K562 (cell line): ENCODE measurements around the gene FEM1B. TPM values are rescaled to one million over a fixed set of nuclear protein-coding genes. Genes with fewer than 3 reads are reported as not detected.

Source experiments
- ARHGAP35 ChIP-seq: fragments of 450-650 bp; IDR thresholded peaks from 2 replicates; pipeline ENCODE4 v1.6.1; 2018; ENCODE audit not compliant: partially characterized antibody
- ARNT ChIP-seq, 2 experiments: fragments of 450-650 bp; IDR thresholded peaks; 2 replicates each; pipeline ENCODE4 v1.6.1; 2016; ENCODE audit warnings: mild to moderate bottlenecking in 1 of 2
- BMI1 ChIP-seq: fragments of 150-350 bp; IDR thresholded peaks from 2 replicates; pipeline ENCODE4 v1.6.1; 2014; ENCODE audit warnings: low read length
- CBX1 ChIP-seq: sonication (generic); IDR thresholded peaks from 2 replicates; pipeline ENCODE4 v1.6.1; 2016; ENCODE audit warnings: antibody characterized with exemption, low read depth, mild to moderate bottlenecking
- CHAMP1 ChIP-seq: fragments of 450-650 bp; IDR thresholded peaks from 2 replicates; pipeline ENCODE4 v1.6.1; 2016; ENCODE audit warnings: mild to moderate bottlenecking
- E2F5 ChIP-seq: sonication (generic); formaldehyde crosslinking; IDR thresholded peaks from 2 replicates; pipeline ENCODE4 v1.8.0; 2022; ENCODE audit warnings: mild to moderate bottlenecking, missing genetic modification reagents
- ETV5 ChIP-seq: sonication (generic); formaldehyde crosslinking; IDR thresholded peaks from 2 replicates; pipeline ENCODE4 v1.4.0; 2020; ENCODE audit warnings: low read depth, mild to moderate bottlenecking, missing genetic modification reagents
- GABPB1 ChIP-seq: sonication (generic); formaldehyde crosslinking; IDR thresholded peaks from 2 replicates; pipeline ENCODE4 v1.8.0; 2022; ENCODE audit warnings: mild to moderate bottlenecking, missing genetic modification reagents
- KLF10 ChIP-seq: fragments of 250-450 bp; sonication (Bioruptor Pico); IDR thresholded peaks from 2 replicates; pipeline ENCODE4 v1.6.1; 2021; ENCODE audit warnings: matching md5 sums
- L3MBTL2 ChIP-seq: fragments of 450-650 bp; IDR thresholded peaks from 2 replicates; pipeline ENCODE4 v1.6.1; 2016; ENCODE audit warnings: mild to moderate bottlenecking, moderate library complexity
- MED1 ChIP-seq: sonication (generic); formaldehyde crosslinking; IDR thresholded peaks from 2 replicates; pipeline ENCODE4 v1.8.1; 2023; ENCODE audit warnings: missing genetic modification reagents, borderline replicate concordance
- MEF2D ChIP-seq: conservative IDR thresholded peaks from 2 replicates; pipeline ENCODE4 v1.6.1; 2016; ENCODE audit warnings: low read depth, missing genetic modification characterization, missing compliant biosample characterization
- MTA1 ChIP-seq: fragments of 450-650 bp; IDR thresholded peaks from 2 replicates; pipeline ENCODE4 v1.6.1; 2017; ENCODE audit warnings: borderline replicate concordance
- MXI1 ChIP-seq: IDR thresholded peaks from 2 replicates; pipeline ENCODE4 v1.6.1; 2011; ENCODE audit warnings: low read depth, mild to moderate bottlenecking, improper control_type of control experiment, low read length
- NCOA1 ChIP-seq: fragments of 450-650 bp; IDR thresholded peaks from 2 replicates; pipeline ENCODE4 v1.6.1; 2016; ENCODE audit warnings: low read depth
- PBX2 ChIP-seq, 2 experiments: IDR thresholded peaks in 1 of 2; conservative IDR thresholded peaks in 1 of 2; 2 replicates each; pipeline ENCODE4 v1.6.1; 2016; ENCODE audit warnings: low read depth in 2 of 2, mild to moderate bottlenecking in 1 of 2, missing compliant biosample characterization in 1 of 2, missing genetic modification characterization in 1 of 2, moderate library complexity in 1 of 2
- RFX7 ChIP-seq: fragments of 250-450 bp; sonication (Bioruptor Pico); IDR thresholded peaks from 2 replicates; pipeline ENCODE4 v1.5.1; 2021; ENCODE audit warnings: mild to moderate bottlenecking
- RHOXF2B ChIP-seq: fragments of 250-450 bp; sonication (Bioruptor Pico); conservative IDR thresholded peaks from 2 replicates; pipeline ENCODE4 v1.5.1; 2021
- STAT5B ChIP-seq: fragments of 250-450 bp; sonication (Bioruptor Pico); IDR thresholded peaks from 2 replicates; pipeline ENCODE4 v1.8.0; 2021; ENCODE audit warnings: mild to moderate bottlenecking, inconsistent platforms
- TAF7 ChIP-seq: fragments of 450-650 bp; IDR thresholded peaks from 2 replicates; pipeline ENCODE4 v1.6.1; 2016; ENCODE audit warnings: missing genetic modification characterization, missing compliant biosample characterization
- ZC3H4 ChIP-seq: sonication (generic); formaldehyde crosslinking; IDR thresholded peaks from 2 replicates; pipeline ENCODE4 v1.9.0; 2021; ENCODE audit warnings: missing genetic modification reagents, borderline replicate concordance
- ZNF23 ChIP-seq: fragments of 250-450 bp; sonication (Bioruptor Pico); IDR thresholded peaks from 2 replicates; pipeline ENCODE4 v1.4.0; 2020; ENCODE audit warnings: mild to moderate bottlenecking
- ZNF384 ChIP-seq: IDR thresholded peaks from 2 replicates; pipeline ENCODE4 v1.6.1; 2012; ENCODE audit warnings: low read depth, low read length, improper control_type of control experiment
- ZNF57 ChIP-seq: fragments of 450-650 bp; formaldehyde crosslinking; IDR thresholded peaks from 2 replicates; pipeline ENCODE4 v1.4.0; 2020; ENCODE audit warnings: mild to moderate bottlenecking, moderate library complexity
- ZNF644 ChIP-seq: fragments of 200-800 bp; sonication (Bioruptor generic); IDR thresholded peaks from 2 replicates; pipeline ENCODE4 v1.6.1; 2016; ENCODE audit warnings: low read depth, missing genetic modification characterization, missing compliant biosample characterization
- polyA plus RNA-seq, 8 experiments: library from polyadenylated mRNA; depleted of rRNA in 4 of 8; stranded (reverse) in 5 of 8; unstranded in 3 of 8; fragments of >200 nt; fragmentation: Nextera tagmentation in 2 of 8; fragmentation: Illumina TruSeq in 1 of 8; extraction: Ambion mirVana in 2 of 8; extraction: Trizol in 1 of 8; gene quantifications; 2 replicates each; pipeline versions ENCODE4 v1.2.1 to v1.2.3, GENCODE V29; 2011 to 2014; ENCODE audit warnings: inconsistent platforms in 1 of 8, missing spikeins in 1 of 8
- total RNA-seq, 7 experiments: library from RNA; depleted of rRNA in 6 of 7; stranded (reverse); fragments of >200 nt in 6 of 7; fragmentation: Illumina TruSeq in 2 of 7; extraction: Trizol in 2 of 7; gene quantifications; 2 replicates each; pipeline versions ENCODE4 v1.2.1 to v1.2.3, GENCODE V29; 2011 to 2021; ENCODE audit warnings: low replicate concordance in 1 of 7

The FEM1B gene
- total and polyA plus RNA-seq, 9 of the 15 experiments (the other 6 are each of a cell fraction or from before 2014, with no cell fraction given), result 5.9 to 61.6 (median 20.1) TPM

- TF ChIP-seq STAT5B (CRISPR knock-in tag) (no peak), RFX7 (no peak), E2F5 (CRISPR knock-in tag) (no peak), ARHGAP35 (no peak), ZNF23 (no peak), NCOA1 (no peak), KLF10 (CRISPR knock-in tag) (no peak), ZNF57 (no peak), MXI1 (no peak), TAF7 (tag) (no peak), MED1 (CRISPR knock-in tag) (no peak), MEF2D (tag) (no peak), CHAMP1 (0 out of 2 replicates have a peak, but pooled peaks have one; percentile 39), BMI1 (no peak), ZC3H4 (CRISPR knock-in tag) (no peak), L3MBTL2 (no peak), CBX1 (no peak), RHOXF2B (CRISPR knock-in tag) (no peak), MTA1 (no peak), ZNF644 (tag) (no peak), ETV5 (CRISPR knock-in tag) (no peak), ZNF384 (no peak), PBX2 (CRISPR knock-in tag; IDR thresholded peaks at IDR 0.05; ENCODE audit: low read depth) (no peak), PBX2 (tag; conservative IDR thresholded peaks at IDR 0.05; ENCODE audit: low read depth) (no peak), GABPB1 (CRISPR knock-in tag) (no peak), ARNT (IDR thresholded peaks at IDR 0.05) (no peak)
Observed at GRCh38 chr15:68284616-68285258, 7.2 kb downstream of the FEM1B start (continued).
